NCI-H524 treated with DMSO at 0.1 percent for 48 hours (cell line): Measurements from ENCODE around the gene ANKS1B.
"Not testable (repeated sequence)": the region's sequence is repeated elsewhere in the genome, so short reads cannot be mapped to it uniquely, and the experiment has no call there.

Experiments used
- DNase-seq: peaks from one replicate; lab custom pipeline; 2025; lab: John Stamatoyannopoulos, UW

ANKS1B gene

DNA sequence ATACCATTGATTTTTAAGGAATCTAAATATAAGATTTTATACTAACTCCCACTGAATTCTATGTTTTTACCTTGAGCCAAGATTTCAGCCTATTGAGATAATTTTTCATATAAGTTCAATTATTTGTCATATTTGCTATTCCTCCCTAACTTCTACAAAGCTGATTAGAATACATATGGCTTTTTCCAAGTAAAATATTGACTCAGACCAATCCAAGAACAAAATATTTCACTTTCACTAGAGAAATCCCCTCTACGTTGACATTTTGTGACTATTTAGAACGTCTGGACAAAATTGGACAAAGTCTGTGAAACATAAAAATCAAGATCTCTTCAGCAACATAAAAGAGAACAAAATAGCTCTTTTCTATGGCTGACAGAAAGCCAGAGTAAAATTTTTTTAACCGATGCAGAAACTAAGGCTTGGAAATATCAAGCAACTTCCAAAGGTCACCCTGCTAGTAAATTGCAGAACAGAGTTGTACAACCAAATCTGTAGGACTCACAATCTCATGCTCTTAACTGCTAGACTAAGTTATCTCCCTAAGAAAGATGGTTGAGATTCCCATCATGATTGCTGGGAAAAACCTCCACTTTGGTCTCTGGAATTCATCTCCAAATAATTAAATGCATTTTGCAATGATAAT lies 219.1 kb downstream of the ANKS1B start:
- no peak for DNase-seq

GRCh38 chr12:99759444-99759843 lies 225.3 kb downstream of the ANKS1B start:
- DNase-seq: no peak

- DNase-seq: no peak
Observed at GRCh38 chr12:99758997-99759396, 225.7 kb downstream of the ANKS1B start.

- no peak for DNase-seq
Observed at GRCh38 chr12:99752740-99753139, 232.0 kb downstream of the ANKS1B start.

DNA sequence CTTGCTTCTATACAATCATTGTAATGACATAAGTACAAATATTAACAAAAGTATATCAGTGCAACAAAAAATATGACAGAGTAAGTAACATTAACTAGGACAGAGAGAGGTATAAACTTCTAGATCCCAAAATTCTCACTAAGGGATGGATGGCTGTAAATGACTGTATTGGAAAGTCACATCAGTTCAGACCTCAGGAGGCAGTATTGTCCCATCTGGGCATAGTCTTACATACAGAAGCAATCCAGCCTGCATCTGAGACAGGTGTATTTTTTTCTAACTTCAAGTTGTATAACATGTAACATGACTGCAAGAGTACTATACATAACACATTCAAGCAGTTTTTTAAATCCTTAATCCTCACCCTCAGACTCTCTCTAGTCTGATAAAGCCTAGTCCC lies 238.2 kb downstream of the ANKS1B start:
- DNase-seq: no peak

GRCh38 chr12:99745895-99746294 lies 238.8 kb downstream of the ANKS1B start:
- DNase-seq: no peak

DNA sequence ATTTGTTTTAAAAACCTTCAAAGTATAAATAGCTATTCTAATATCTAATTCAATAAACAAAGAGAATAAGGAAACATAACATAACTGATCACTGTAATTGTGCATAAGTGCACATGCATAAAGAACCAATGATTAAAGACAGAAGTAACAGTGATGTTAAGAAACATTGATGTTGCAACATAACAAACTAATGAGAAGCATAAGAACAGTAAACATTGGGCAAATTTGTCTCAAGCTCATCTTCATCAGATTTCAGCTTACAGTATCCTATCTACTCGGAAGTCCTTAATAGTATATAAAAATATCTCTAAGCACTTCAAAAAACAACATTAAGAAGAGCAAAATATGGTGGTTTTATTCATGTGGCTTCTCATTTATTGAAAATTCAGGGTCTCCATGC lies 239.6 kb downstream of the ANKS1B start:
- DNase-seq: no peak

DNA sequence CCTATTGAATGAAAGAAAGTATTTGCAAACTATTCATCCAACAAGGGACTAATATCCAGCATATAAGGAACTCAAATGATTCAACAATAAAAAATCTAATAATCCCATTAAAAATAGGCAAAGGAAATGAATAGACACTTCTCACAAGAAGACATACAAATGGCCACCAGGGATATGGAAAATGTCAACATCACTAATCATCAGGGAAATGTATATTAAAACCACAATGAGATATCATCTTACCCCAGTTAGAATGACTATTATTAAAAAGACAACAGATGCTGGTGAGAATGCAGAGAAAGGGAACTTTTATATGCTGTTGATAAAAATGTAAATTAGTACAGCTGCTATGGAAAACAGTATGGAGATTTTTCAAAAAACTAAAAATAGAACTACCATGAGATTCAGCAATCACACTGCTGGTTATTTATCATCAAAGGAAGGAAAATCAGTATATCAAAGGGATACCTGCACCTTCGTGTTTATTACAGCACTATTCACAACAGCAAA lies 247.9 kb downstream of the ANKS1B start:
- no peak for DNase-seq

GRCh38 chr12:99732131-99732530 lies 252.6 kb downstream of the ANKS1B start:
- no peak for DNase-seq

DNA sequence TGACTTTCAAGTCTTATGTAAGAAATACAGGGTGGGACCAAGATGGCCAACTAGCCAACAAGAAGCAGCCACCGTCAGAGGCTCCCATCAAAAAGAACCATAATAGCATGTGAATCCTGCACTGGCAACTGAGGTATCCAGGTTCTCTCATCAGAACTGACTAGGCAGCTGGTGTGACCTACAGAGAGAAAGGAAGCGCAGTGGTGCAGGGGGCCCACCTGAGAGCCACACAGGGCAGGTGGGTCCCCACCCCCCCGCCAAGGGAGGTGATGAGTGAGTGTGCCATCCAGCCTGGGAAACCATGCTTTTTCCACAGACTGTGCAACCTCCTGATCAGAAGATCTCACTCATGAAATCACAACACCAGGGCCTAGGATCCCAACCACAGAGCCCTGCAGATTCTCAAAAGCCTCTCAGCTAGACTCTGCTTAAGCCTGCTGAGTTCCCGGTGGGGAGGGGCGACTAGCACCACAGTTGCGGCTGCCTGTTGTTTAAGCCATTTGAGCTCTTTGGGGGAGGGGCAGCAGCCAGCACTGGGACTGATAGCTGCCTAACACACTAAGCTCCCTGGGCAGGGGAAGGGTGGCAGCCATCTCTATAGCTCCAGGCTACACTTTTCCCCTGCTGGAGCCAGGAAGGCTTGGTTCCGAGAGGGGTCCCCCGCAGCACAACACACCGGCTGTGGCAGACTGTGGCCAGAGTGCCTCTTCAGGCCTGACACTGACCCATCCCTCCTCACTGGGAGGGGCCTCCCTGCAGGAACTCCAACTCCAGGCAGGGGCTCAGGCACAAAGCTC lies 261.8 kb downstream of the ANKS1B start:
- no peak for DNase-seq

- DNase-seq: no peak
Observed at GRCh38 chr12:99721715-99722275, 262.9 kb downstream of the ANKS1B start.

DNA sequence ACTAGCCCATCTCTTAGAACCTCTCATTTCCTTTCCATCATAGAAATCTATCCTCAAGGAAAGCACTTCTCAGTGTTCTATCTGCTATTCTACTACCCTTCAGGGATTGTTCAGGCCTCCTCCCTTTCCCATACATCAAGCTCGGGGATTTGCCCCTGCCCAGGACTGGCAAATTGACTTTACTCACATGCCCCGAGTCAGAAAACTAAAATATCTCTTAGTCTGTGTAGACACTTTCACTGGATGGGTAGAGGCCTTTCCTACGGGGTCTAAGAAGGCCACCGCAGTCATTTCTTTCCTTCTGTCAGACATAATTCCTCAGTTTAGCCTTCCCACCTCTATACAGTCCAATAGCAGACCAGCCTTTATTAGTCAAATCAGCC lies 264.7 kb downstream of the ANKS1B start:
- DNase-seq: not testable (repeated sequence)

- not testable (repeated sequence) for DNase-seq
Observed at GRCh38 chr12:99719411-99720082, 265.2 kb downstream of the ANKS1B start.

DNA sequence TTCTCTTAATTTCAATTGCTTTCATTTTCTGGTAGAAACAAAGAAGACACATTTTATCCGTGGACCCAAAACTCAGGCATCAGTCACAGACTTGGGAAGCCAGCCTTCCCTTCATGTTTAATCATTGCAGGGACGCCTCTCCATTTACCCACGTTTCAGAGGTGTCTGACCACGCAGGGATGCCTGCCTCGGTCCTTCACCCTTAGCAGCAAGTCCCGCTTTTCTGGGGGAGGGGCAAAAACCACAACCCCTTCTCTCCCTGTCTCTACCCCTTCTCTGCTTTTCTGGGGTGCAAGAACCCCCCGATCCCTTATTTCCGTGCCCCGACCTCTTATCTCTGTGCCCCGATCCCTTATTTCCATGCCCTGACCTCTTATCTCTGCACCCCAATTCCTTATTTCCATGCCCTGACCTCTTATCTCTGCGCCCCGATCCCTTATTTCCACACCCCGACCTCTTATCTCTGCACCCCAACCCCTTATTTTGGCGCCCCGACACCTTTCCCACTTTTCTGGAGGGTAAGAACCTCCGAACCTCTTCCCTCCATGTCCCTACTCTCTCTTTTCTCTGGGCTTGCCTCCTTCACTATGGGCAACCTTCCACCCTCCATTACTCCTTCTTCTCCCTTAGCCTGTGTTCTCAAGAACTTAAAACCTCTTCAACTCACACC lies 268.8 kb downstream of the ANKS1B start:
- DNase-seq: not testable (repeated sequence)

DNA sequence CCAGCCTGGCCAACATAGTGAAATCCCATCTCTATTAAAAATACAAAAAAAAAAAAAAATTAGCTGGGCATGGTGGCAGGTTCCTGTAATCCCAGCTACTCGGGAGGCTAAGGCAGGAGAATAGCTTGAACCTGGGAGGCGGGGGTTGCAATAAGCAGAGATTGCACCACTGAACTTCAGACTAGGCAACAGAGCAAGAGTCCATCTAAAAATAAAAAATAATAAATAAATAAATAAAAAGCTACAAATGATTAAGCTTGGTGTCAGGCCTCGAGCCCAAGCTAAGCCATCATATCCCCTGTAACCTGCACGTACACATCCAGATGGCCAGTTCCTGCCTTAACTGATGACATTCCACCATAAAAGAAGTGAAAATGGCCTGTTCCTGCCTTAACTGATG lies 269.8 kb downstream of the ANKS1B start:
- DNase-seq: not testable (repeated sequence)

DNA sequence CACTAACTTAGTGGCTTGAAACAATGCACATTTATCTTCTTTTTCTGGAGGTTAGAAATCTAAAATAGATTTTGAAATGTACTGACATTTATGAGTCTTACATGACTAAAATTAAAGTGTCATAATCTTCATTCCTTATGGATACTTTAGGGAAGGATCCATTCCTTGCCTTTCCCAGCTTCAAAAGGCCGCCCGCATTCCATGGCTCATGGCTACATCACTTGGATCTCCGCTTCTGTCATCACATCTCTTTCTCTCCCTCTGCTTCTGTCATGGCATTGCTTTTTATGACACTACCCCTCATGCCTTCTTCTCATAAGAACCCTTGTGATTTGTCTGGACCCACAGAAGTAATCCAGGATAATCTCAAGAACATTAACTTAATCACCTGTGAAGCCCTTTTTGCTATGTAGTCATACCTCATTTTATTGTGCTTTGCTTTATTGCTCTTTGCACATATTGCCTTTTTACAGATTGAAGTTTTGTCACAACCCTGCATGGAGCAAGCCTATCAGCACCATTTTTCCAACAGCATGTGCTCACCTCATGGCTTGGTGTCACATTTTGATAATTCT lies 270.7 kb downstream of the ANKS1B start:
- DNase-seq: no peak

GRCh38 chr12:99712281-99712680 lies 272.5 kb downstream of the ANKS1B start:
- no peak for DNase-seq

DNA sequence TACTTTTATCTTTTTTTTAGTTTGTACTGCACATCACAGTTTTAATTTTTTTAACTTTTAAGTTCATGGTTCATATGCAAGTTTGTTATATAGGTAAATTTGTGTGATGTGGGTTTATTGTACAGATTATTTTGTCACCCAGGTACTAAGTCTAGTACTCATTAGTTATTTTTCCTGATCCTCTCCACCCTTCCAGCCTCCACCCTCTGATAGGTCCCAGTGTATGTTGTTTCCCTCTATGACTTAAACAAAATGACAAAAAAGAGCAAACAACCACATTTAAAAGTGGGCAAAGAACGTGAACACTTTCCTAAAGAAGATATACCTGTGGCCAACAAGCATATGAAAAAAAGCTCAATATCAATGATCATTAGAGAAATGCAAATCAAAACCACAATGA lies 273.5 kb downstream of the ANKS1B start:
- no peak for DNase-seq

DNA sequence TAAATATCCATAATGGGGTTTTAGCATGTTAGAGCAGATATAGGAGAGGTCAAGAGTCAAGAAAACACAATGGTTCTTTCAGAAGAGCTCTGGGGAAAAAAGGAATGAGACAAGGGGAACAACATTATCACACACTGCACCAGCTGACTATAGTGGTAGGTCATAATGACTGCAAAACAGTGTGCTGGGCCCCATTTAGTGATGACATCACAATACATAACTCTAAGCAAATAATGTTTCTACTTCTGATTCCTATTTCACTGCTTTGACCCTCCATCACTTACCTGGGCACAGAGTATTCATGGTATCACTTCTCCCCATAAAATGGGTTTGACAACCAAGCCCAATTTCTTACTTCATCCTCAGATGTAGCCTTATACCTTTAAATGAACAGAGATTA lies 275.1 kb downstream of the ANKS1B start:
- no peak for DNase-seq

GRCh38 chr12:99709116-99709515 lies 275.6 kb downstream of the ANKS1B start:
- no peak for DNase-seq

DNA sequence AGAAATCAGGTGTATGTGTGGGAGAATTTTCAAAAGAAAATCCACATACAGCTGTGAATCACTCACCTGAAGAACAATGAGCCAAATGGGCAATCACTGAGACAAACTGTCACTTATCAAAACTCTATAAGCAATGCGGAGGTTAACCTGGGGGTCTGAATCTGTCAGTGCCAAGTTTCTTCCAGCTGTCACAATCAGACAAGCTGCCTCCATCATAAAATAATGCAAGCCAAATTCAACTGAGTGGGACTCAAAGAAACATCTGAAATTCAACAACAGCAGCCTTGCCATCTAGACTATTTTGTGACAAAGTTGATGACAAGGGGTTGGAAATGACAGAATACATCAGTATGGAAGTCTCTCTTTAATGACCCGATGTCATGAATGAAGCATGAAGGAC lies 276.9 kb downstream of the ANKS1B start:
- no peak for DNase-seq
